ENCODE data around the gene VAV1. TPM values are rescaled to one million over a fixed set of nuclear protein-coding genes. Genes with fewer than 3 reads are reported as not detected.

Gene VAV1
- total and polyA plus RNA-seq, 2 donors (not counting 3 experiments of a cell fraction or from before 2014, with no cell fraction given) = not detected

DNA sequence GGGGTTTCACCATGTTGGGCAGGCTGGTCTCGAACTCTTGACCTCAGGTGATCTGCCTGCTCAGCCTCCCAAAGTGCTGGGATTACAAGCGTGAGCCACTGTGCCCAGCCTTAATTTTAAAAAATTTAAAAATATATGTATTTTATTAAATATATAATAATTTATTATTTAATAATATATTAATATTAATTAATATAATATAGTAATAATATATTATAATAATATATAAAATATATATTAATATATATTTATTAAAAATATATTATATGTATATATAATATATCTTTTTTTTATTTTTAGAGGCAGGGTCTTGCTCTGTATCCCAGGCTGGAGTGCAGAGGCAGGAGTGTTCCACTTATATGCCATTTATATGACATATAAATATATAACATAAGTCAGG lies 61.9 kb downstream of the VAV1 start:
- Histone ChIP-seq H3K9me3 (replicated peaks; ENCODE audit: control insufficient read depth, insufficient read depth, low read length) (no peaks in the 10 kb centered on the region), H3K9ac (replicated peaks; ENCODE audit: extremely low read depth, insufficient read depth, low read length) (no peak overlapping the region), H3K4me3 (replicated peaks in 1 of 3; ENCODE audit: insufficient read depth in 1 of 3, low read depth in 1 of 3, low read length in 3 of 3) (no peak overlapping the region), H3K4me2 (ENCODE audit: insufficient read depth, low read length) (no peak overlapping the region), H3K36me3 (ENCODE audit: control insufficient read depth in 2 of 2, extremely low read depth in 1 of 2, insufficient read depth in 2 of 2, low read length in 2 of 2) (no peaks in the 10 kb centered on the region), H3K9me1 (replicated peaks; ENCODE audit: control insufficient read depth, extremely low read depth, insufficient read depth, low read length) (no peaks in the 10 kb centered on the region), H4K20me1 (replicated peaks; ENCODE audit: control insufficient read depth, extremely low read depth, insufficient read depth, low read length) (no peaks in the 10 kb centered on the region), H3K4me1 (ENCODE audit: control insufficient read depth, extremely low read depth, insufficient read depth, low read length) (no peaks in the 10 kb centered on the region), H3K27ac (ENCODE audit: insufficient read depth, low read depth, low read length) (no peak overlapping the region), H3K27me3 (ENCODE audit: control insufficient read depth in 2 of 2, insufficient read depth in 2 of 2, low read length in 2 of 2) (no peaks in the 10 kb centered on the region), H2AFZ (ENCODE audit: low read depth, low read length) (no peak overlapping the region), H3K79me2 (ENCODE audit: control insufficient read depth, insufficient read depth, low read length) (no peaks in the 10 kb centered on the region)
- FAIRE-seq (no peak), DNase-seq (ENCODE audit: low read depth, low spot score) (no peak)
- intact Hi-C loops (cut with micrococcal nuclease) (no loop called here), dilution Hi-C loops (cut with MboI; ENCODE audit: extremely low pct_ligation_motif_present, low sequenced_read_pairs) (no loop called here)
- TF ChIP-seq, protein P1, sequence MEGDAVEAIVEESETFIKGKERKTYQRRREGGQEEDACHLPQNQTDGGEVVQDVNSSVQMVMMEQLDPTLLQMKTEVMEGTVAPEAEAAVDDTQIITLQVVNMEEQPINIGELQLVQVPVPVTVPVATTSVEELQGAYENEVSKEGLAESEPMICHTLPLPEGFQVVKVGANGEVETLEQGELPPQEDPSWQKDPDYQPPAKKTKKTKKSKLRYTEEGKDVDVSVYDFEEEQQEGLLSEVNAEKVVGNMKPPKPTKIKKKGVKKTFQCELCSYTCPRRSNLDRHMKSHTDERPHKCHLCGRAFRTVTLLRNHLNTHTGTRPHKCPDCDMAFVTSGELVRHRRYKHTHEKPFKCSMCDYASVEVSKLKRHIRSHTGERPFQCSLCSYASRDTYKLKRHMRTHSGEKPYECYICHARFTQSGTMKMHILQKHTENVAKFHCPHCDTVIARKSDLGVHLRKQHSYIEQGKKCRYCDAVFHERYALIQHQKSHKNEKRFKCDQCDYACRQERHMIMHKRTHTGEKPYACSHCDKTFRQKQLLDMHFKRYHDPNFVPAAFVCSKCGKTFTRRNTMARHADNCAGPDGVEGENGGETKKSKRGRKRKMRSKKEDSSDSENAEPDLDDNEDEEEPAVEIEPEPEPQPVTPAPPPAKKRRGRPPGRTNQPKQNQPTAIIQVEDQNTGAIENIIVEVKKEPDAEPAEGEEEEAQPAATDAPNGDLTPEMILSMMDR (IDR thresholded peaks at IDR 0.05; ENCODE audit: extremely low read depth in 1 of 2, insufficient read depth in 1 of 2, low read depth in 1 of 2, low read length in 2 of 2) = no peak
- TF ChIP-seq, protein P2, sequence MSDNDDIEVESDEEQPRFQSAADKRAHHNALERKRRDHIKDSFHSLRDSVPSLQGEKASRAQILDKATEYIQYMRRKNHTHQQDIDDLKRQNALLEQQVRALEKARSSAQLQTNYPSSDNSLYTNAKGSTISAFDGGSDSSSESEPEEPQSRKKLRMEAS (IDR thresholded peaks at IDR 0.05; ENCODE audit: insufficient read depth, insufficient read length) = no peak
- TF ChIP-seq JUN (IDR thresholded peaks at IDR 0.05; ENCODE audit: borderline replicate concordance, insufficient read depth, insufficient read length, low read depth) = no peak
- no peak for TF ChIP-seq EZH2 (IDR thresholded peaks at IDR 0.05; ENCODE audit: borderline replicate concordance, low read depth, low read length, severe bottlenecking)
- no peak for TF ChIP-seq POLR2AphosphoS5 (IDR thresholded peaks at IDR 0.05; ENCODE audit: insufficient read depth, low read depth, low read length)
- no peak for TF ChIP-seq FOS (IDR thresholded peaks at IDR 0.05; ENCODE audit: borderline replicate concordance, insufficient read depth, low read length)
- TF ChIP-seq GATA2 (IDR thresholded peaks at IDR 0.05; ENCODE audit: insufficient read depth, insufficient read length, low read depth, low read length) = no peak
- TF ChIP-seq POLR2A (IDR thresholded peaks at IDR 0.05; ENCODE audit: low read depth, low read length) = no peak
- TF ChIP-seq MYC (IDR thresholded peaks at IDR 0.05; ENCODE audit: low read depth, low read length) = no peak
- CTCF ChIA-PET = no interaction called here
- POLR2A ChIA-PET = interaction anchor here (0.6 kb wide), 1 partner anchor 225 kb away, joined by 4 read pairs; no protein-coding TSS in a partner anchor
- no TSS peak for BruUV-seq (replicated peaks)
